ENCODE data around the gene DNAJC11.
A peak's percentile ranks its signal among the peaks of the same experiment; 100 is the strongest.

DNAJC11 gene

GRCh38 chr1:6591644-6592043 lies 110.0 kb downstream of the DNAJC11 start:
- no peaks in the 10 kb centered on the region for H3K27me3 Mint-ChIP-seq
- DNase-seq (no peak), ATAC-seq (replicated peaks) (no peak)
- peak overlapping the region; percentile 38 to 81 for H3K27ac Mint-ChIP-seq
- peaks cover 59% of the 10 kb centered on the region for H3K36me3 Mint-ChIP-seq (ENCODE audit: insufficient read depth)
- peaks cover 20% of the 10 kb centered on the region in 2 donors for H3K4me1 Mint-ChIP-seq (ENCODE audit: low read depth in 2 of 2)
- H3K4me3 Mint-ChIP-seq = no peak overlapping the region
- no peaks in the 10 kb centered on the region for H3K9me3 Mint-ChIP-seq

- Mint-ChIP-seq H3K36me3 (ENCODE audit: insufficient read depth) (peaks cover 57% of the 10 kb centered on the region), H3K9me3 (no peaks in the 10 kb centered on the region), H3K4me1 (ENCODE audit: low read depth in 2 of 2) (peaks cover 18 to 20% of the 10 kb centered on the region in 2 donors), H3K27ac (peak overlapping the region; percentile 81 to 85), H3K27me3 (no peaks in the 10 kb centered on the region), H3K4me3 (peak overlapping the region in 1 of 2 donors; percentile 10)
- ATAC-seq (replicated peaks) (peak; percentile 43), DNase-seq (no peak)
These were observed 110.4 kb downstream of the DNAJC11 start for GRCh38 chr1:6591222-6591621.

DNA sequence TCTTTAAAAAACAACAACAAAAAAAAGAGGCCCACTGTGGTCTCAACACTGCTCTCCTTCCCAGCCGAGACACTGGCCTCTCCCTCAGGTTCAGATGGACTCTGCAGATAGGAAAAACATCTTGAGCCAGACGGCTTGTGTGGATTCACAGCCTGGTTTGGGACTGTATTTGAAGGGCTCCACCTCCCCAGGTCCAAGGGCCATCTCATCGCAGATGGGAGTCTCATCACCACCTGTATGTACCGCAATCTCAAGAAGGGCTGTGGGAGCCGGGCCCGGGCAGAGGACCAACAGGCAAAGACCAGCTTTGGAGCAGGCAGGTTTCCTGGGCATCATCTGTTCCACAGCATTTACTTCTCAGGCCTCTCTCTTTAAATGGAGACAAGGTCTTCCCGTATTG lies 111.6 kb downstream of the DNAJC11 start:
- DNase-seq (no peak), ATAC-seq (replicated peaks) (no peak)
- H3K9me3 Mint-ChIP-seq = no peaks in the 10 kb centered on the region
- peaks cover 53% of the 10 kb centered on the region for H3K36me3 Mint-ChIP-seq (ENCODE audit: insufficient read depth)
- H3K27me3 Mint-ChIP-seq = no peaks in the 10 kb centered on the region
- no peak overlapping the region for H3K4me3 Mint-ChIP-seq
- peak overlapping the region; percentile 81 to 85 for H3K27ac Mint-ChIP-seq
- H3K4me1 Mint-ChIP-seq (ENCODE audit: low read depth in 2 of 2) = peaks cover 10 to 17% of the 10 kb centered on the region in 2 donors

DNA sequence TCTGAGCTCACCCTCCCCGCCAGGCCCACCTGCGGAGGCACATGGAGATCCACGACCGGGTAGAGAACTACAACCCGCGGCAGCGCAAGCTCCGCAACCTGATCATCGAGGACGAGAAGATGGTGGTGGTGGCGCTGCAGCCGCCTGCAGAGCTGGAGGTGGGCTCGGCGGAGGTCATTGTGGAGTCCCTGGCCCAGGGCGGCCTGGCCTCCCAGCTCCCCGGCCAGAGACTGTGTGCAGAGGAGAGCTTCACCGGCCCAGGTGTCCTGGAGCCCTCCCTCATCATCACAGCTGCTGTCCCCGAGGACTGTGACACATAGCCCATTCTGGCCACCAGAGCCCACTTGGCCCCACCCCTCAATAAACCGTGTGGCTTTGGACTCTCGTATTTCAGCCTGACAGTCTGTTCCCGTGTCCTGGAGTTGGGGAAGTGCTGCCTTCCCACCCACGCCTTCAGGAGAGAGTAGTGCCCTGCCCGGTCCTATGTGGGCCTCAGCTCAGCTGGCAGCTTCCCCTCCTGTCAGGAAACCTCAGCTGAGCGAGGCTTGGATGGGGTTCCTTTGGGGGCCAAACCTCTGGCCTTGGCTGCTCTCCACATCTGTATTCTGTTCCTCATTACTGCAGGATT lies 112.6 kb downstream of the DNAJC11 start:
- Mint-ChIP-seq H3K27me3 (no peaks in the 10 kb centered on the region), H3K4me1 (ENCODE audit: low read depth in 2 of 2) (peaks cover 19 to 26% of the 10 kb centered on the region in 2 donors), H3K9me3 (no peaks in the 10 kb centered on the region), H3K27ac (peak overlapping the region in 1 of 2 donors; percentile 76), H3K4me3 (no peak overlapping the region), H3K36me3 (ENCODE audit: insufficient read depth) (peaks cover 48% of the 10 kb centered on the region)
- DNase-seq = no peak
- ATAC-seq (replicated peaks) = no peak

DNA sequence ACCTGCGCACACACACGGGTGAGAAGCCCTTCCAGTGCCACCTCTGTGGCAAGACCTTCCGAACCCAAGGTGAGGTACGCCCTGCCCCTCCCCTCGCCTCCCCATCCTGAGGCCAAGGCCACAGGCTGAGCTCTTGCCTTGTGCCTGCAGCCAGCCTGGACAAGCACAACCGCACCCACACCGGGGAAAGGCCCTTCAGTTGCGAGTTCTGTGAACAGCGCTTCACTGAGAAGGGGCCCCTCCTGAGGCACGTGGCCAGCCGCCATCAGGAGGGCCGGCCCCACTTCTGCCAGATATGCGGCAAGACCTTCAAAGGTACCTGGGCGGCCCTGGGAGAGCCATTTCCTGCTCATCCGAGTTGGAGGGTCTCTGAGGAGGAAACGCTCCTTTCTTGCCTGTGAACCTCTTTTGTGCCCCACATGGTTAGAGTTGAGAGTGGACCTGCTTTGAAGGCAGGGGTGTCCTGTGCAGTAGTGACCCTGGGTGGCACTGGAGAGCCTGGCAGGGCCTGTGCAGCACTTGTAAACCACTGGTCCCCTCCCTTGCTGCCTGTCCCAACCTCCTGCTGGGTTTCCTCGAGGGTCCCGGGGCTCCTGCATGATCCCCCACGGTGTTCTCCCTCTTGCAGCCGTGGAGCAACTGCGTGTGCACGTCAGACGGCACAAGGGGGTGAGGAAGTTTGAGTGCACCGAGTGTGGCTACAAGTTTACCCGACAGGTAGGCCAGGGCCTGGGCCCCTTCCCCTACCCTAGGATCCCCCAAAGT lies 113.3 kb downstream of the DNAJC11 start:
- peaks cover 19 to 26% of the 10 kb centered on the region in 2 donors for H3K4me1 Mint-ChIP-seq (ENCODE audit: low read depth in 2 of 2)
- DNase-seq (no peak), ATAC-seq (replicated peaks) (no peak)
- H3K9me3 Mint-ChIP-seq = no peaks in the 10 kb centered on the region
- H3K4me3 Mint-ChIP-seq = no peak overlapping the region
- no peaks in the 10 kb centered on the region for H3K27me3 Mint-ChIP-seq
- peaks cover 42% of the 10 kb centered on the region for H3K36me3 Mint-ChIP-seq (ENCODE audit: insufficient read depth)
- peak overlapping the region in 1 of 2 donors; percentile 76 for H3K27ac Mint-ChIP-seq

GRCh38 chr1:6587261-6588005 lies 114.2 kb downstream of the DNAJC11 start:
- H3K27ac Mint-ChIP-seq = peak overlapping the region in 1 of 2 donors; percentile 76
- ATAC-seq (replicated peaks) (no peak), DNase-seq (no peak)
- H3K36me3 Mint-ChIP-seq (ENCODE audit: insufficient read depth) = peaks cover 39% of the 10 kb centered on the region
- H3K9me3 Mint-ChIP-seq = no peaks in the 10 kb centered on the region
- H3K27me3 Mint-ChIP-seq = no peaks in the 10 kb centered on the region
- H3K4me3 Mint-ChIP-seq = no peak overlapping the region
- H3K4me1 Mint-ChIP-seq (ENCODE audit: low read depth in 2 of 2) = peaks cover 20 to 27% of the 10 kb centered on the region in 2 donors

DNA sequence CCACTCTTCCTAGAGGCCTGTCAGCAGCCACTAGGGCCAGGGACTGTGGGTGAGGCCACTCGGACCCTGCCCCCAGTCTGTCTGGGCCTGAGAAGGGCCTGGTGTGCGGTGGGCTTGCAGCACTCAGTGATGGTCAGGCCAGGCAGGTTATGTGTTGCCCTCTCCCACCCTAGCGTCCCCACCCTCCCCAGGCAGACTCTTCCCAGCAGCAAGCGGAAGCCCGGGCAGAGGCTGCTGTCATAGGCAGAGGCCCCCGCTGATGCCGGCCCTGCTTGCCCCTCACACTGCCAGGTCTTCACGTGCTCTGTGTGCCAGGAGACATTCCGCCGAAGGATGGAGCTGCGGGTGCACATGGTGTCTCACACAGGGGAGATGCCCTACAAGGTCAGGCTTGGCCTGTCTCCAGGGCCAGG lies 115.2 kb downstream of the DNAJC11 start:
- H3K4me1 Mint-ChIP-seq (ENCODE audit: low read depth in 2 of 2) = peaks cover 30% of the 10 kb centered on the region in 2 donors

DNA sequence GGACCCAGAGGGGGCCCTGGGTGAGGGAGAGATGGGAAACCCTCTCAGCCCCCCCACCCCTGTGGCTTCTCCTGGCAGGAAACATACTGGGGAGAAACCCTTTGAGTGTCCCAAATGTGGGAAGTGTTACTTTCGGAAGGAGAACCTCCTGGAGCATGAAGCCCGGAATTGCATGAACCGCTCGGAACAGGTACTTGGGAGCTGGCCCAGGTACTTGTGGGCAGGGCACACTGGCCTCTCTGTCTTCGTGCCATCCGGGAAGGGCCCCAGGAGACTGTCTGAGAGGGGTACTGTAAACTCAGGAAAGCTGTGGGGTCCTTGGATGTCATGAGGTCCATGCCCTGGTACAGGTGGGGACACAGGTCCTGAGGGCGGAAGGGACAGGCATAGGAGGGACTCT lies 115.8 kb downstream of the DNAJC11 start:
- no peaks in the 10 kb centered on the region for H3K9me3 Mint-ChIP-seq
- H3K4me1 Mint-ChIP-seq (ENCODE audit: low read depth in 2 of 2) = peaks cover 32% of the 10 kb centered on the region in 2 donors
- ATAC-seq (replicated peaks) (no peak), DNase-seq (no peak)
- H3K27me3 Mint-ChIP-seq = no peaks in the 10 kb centered on the region
- H3K36me3 Mint-ChIP-seq (ENCODE audit: insufficient read depth) = peaks cover 34% of the 10 kb centered on the region
- no peak overlapping the region for H3K4me3 Mint-ChIP-seq
- peak overlapping the region in 1 of 2 donors; percentile 55 for H3K27ac Mint-ChIP-seq

More for the DNA sequence above, 115.2 kb downstream of the DNAJC11 start:
- ATAC-seq (replicated peaks) (no peak), DNase-seq (no peak)
- no peak overlapping the region for H3K4me3 Mint-ChIP-seq
- H3K27ac Mint-ChIP-seq = no peak overlapping the region
- peaks cover 39% of the 10 kb centered on the region for H3K36me3 Mint-ChIP-seq (ENCODE audit: insufficient read depth)
- H3K9me3 Mint-ChIP-seq = no peaks in the 10 kb centered on the region
- no peaks in the 10 kb centered on the region for H3K27me3 Mint-ChIP-seq

GRCh38 chr1:6585081-6585722 lies 116.4 kb downstream of the DNAJC11 start:
- ATAC-seq (replicated peaks) (no peak), DNase-seq (no peak)
- Mint-ChIP-seq H3K9me3 (no peaks in the 10 kb centered on the region), H3K27me3 (no peaks in the 10 kb centered on the region), H3K27ac (peak overlapping the region; percentile 88 to 91), H3K36me3 (ENCODE audit: insufficient read depth) (peaks cover 30% of the 10 kb centered on the region), H3K4me3 (no peak overlapping the region), H3K4me1 (ENCODE audit: low read depth in 2 of 2) (peaks cover 34 to 37% of the 10 kb centered on the region in 2 donors)
